ENCODE results near the gene HPS3. TPM values are rescaled to one million over a fixed set of nuclear protein-coding genes. Genes with fewer than 3 reads are reported as not detected.
"Not testable (repeated sequence)": the region's sequence is repeated elsewhere in the genome, so short reads cannot be mapped to it uniquely, and the experiment has no call there.

Gene HPS3
- total RNA-seq, 4 donors from 2014 or later: 28.2 to 40.4 (median 32.6) TPM

DNA sequence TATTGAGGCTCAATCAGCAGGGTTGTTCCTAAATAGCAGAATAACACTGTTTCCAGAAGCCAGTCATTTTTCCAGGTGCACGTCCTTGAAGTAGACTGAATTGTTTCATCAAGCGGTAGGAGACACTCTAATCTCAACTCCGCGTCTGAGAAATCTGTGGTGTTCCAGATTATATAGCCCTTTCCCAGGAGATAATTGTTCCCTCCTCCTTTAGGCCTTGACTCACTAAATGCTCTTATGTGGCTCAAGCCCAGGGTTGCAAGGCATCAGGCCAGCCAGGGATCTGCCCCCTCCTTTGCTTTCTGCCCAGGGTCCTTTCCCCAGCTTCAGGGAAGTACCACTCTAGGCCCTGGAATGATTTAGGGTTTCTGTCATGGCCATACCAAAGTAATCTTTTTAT is 37.5 kb upstream of the HPS3 start:
- no peak for DNase-seq
- Histone ChIP-seq H3K27ac (no peak overlapping the region), H3K27me3 (no peaks in the 10 kb centered on the region), H3K9me3 (no peaks in the 10 kb centered on the region), H3K4me3 (no peak overlapping the region), H3K4me1 (no peaks in the 10 kb centered on the region), H3K36me3 (no peaks in the 10 kb centered on the region)
- TF ChIP-seq POLR2A (IDR thresholded peaks at IDR 0.05): no peak
- TF ChIP-seq, protein P1, sequence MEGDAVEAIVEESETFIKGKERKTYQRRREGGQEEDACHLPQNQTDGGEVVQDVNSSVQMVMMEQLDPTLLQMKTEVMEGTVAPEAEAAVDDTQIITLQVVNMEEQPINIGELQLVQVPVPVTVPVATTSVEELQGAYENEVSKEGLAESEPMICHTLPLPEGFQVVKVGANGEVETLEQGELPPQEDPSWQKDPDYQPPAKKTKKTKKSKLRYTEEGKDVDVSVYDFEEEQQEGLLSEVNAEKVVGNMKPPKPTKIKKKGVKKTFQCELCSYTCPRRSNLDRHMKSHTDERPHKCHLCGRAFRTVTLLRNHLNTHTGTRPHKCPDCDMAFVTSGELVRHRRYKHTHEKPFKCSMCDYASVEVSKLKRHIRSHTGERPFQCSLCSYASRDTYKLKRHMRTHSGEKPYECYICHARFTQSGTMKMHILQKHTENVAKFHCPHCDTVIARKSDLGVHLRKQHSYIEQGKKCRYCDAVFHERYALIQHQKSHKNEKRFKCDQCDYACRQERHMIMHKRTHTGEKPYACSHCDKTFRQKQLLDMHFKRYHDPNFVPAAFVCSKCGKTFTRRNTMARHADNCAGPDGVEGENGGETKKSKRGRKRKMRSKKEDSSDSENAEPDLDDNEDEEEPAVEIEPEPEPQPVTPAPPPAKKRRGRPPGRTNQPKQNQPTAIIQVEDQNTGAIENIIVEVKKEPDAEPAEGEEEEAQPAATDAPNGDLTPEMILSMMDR (IDR thresholded peaks at IDR 0.05): no peak

DNA sequence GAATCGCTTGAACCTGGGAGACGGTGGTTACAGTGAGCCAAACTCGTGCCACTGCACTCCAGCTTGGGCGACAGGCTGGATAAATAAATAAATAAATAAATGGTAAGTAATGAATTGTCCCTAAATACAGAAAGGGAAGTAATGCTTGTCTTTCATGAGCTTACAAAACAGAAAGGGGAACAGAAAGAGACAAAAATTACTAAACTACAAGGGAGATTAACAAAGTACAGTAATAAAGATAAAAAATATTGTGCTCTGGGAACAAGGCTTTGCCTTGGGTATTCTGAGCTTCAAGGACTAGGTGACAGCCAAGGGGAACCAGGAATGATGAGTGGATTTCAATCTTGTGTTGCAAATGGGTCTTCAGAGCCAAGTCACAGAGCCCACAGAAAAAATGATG is 34.0 kb upstream of the HPS3 start:
- Histone ChIP-seq H3K9me3 (no peaks in the 10 kb centered on the region), H3K4me3 (no peak overlapping the region), H3K27me3 (no peaks in the 10 kb centered on the region), H3K36me3 (no peaks in the 10 kb centered on the region), H3K4me1 (no peaks in the 10 kb centered on the region), H3K27ac (no peak overlapping the region)
- no peak for DNase-seq
- TF ChIP-seq, protein P1 (IDR thresholded peaks at IDR 0.05): no peak
- no peak for TF ChIP-seq POLR2A (IDR thresholded peaks at IDR 0.05)

DNA sequence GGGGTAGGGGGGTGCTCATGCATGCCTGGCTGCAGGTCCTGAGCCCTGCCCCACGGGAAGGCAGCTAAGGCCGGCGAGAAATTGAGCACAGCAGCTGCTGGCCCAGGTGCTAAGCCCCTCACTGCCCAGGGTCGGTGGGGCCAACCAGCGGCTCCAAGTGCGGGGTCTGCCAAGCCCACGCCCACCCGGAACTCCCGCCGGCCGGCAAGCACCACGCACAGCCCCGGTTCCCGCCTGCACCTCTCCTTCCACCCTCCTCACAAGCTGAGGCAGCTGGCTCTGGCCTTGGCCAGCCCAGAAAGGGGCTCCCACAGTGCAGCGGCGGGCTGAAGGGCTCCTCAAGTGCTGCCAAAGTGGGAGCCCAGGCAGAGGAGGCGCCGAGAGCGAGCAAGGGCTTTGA is 31.5 kb upstream of the HPS3 start:
- H3K4me3 ChIP-seq, H3K27me3 ChIP-seq, H3K9me3 ChIP-seq, H3K27ac ChIP-seq, H3K4me1 ChIP-seq, H3K36me3 ChIP-seq, DNase-seq: not testable (repeated sequence)

DNA sequence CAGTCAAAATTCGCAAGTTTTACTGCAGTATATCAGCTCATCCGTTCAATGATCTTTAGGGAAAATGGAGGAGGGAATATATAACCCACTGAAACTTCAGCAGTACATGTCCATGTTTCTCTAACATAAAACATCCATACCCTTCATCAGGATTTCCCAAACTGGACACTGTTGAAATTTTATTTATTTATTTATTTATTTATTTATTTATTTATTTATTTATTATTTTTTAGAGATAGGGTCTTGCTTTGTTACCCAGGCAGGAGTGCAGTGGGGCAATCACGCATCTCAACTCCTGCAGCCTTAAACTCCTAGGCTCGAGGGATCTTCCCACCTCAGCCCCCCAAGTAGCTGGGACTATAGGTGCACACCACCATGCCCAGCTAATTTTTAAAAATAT is 28.3 kb upstream of the HPS3 start:
- Histone ChIP-seq H3K36me3 (no peaks in the 10 kb centered on the region), H3K27ac (no peak overlapping the region), H3K4me3 (no peak overlapping the region), H3K27me3 (no peaks in the 10 kb centered on the region), H3K4me1 (no peaks in the 10 kb centered on the region), H3K9me3 (no peaks in the 10 kb centered on the region)
- TF ChIP-seq, protein P1 (IDR thresholded peaks at IDR 0.05): no peak
- TF ChIP-seq POLR2A (IDR thresholded peaks at IDR 0.05): no peak
- DNase-seq: no peak

- H3K36me3 ChIP-seq: no peaks in the 10 kb centered on the region
- no peak overlapping the region for H3K4me3 ChIP-seq
- H3K4me1 ChIP-seq: no peaks in the 10 kb centered on the region
- TF ChIP-seq, protein P1 (IDR thresholded peaks at IDR 0.05): no peak
- TF ChIP-seq POLR2A (IDR thresholded peaks at IDR 0.05): no peak
- no peak overlapping the region for H3K27ac ChIP-seq
- H3K27me3 ChIP-seq: no peaks in the 10 kb centered on the region
- no peaks in the 10 kb centered on the region for H3K9me3 ChIP-seq
- DNase-seq: no peak
Observed at GRCh38 chr3:149101641-149102040, 27.8 kb upstream of the HPS3 start.

- DNase-seq: no peak
Observed at GRCh38 chr3:149104484-149104883, 25.0 kb upstream of the HPS3 start.

More at GRCh38 chr3:149104484-149104883, 25.0 kb upstream of the HPS3 start:
- TF ChIP-seq, protein P1 (IDR thresholded peaks at IDR 0.05): no peak
- TF ChIP-seq POLR2A (IDR thresholded peaks at IDR 0.05): no peak
- no peak overlapping the region for H3K27ac ChIP-seq
- no peak overlapping the region for H3K4me3 ChIP-seq
- no peaks in the 10 kb centered on the region for H3K9me3 ChIP-seq
- H3K36me3 ChIP-seq: no peaks in the 10 kb centered on the region
- H3K27me3 ChIP-seq: no peaks in the 10 kb centered on the region
- H3K4me1 ChIP-seq: no peaks in the 10 kb centered on the region

Measured in Peyer's patch (tissue), 4 donors.